CD4-positive, alpha-beta T cell treated with Interleukin-6 at 100 ng/mL for 8 hours (primary cell): ENCODE measurements around the gene RNU6-9.

Experiments
- DNase-seq: peaks from one replicate; pipeline ENCODE4 v3.0.0-alpha.2; 2020; ENCODE audit warnings: mixed read lengths, low spot score

RNU6-9 gene

DNA sequence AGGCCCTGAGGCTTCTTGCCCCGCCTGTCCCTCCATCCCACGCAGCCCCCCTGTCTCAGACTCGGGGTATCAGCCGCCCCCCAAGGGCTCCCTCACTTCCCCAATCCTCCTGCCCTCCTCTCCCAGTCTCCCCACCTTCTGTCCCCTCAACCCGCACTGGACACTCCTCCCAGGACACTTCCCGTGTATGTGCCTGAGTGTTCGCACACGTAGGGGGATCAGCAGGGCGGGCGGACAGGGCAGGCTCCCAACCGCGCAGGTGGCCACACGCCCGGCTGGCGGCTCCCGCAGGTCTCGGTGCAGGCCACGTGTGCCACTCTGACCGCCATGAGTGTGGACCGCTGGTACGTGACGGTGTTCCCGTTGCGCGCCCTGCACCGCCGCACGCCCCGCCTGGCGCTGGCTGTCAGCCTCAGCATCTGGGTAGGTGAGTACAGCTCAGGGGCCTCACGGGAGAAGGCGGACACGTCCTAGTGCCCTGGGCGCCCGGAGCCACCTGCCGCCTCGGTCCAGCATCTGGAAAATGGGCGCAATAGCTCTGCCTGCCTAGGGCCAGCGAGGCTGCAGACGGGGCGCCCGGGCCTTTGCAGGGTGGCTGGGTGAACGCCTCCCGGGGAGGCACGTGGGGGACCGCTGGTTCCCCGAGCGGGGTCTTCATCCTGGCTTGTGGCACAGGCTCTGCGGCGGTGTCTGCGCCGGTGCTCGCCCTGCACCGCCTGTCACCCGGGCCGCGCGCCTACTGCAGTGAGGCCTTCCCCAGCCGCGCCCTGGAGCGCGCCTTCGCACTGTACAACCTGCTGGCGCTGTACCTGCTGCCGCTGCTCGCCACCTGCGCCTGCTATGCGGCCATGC is 26.1 kb downstream of the RNU6-9 start:
- peak; percentile 42 for DNase-seq

DNA sequence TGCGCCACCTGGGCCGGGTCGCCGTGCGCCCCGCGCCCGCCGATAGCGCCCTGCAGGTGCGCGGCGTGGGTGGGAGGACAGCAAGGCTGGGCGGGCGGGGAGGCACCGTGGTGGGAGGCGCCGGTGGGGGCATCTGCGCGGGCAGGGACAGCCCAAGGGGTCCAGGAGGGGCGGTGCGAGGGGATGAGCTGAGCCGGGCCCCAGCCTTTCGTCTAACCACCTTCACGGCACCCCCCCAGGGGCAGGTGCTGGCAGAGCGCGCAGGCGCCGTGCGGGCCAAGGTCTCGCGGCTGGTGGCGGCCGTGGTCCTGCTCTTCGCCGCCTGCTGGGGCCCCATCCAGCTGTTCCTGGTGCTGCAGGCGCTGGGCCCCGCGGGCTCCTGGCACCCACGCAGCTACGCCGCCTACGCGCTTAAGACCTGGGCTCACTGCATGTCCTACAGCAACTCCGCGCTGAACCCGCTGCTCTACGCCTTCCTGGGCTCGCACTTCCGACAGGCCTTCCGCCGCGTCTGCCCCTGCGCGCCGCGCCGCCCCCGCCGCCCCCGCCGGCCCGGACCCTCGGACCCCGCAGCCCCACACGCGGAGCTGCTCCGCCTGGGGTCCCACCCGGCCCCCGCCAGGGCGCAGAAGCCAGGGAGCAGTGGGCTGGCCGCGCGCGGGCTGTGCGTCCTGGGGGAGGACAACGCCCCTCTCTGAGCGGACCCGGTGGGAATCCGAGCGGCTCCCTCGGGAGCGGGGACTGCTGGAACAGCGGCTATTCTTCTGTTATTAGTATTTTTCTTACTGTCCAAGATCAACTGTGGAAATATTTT is 27.0 kb downstream of the RNU6-9 start:
- DNase-seq, result peak; percentile 76

DNA sequence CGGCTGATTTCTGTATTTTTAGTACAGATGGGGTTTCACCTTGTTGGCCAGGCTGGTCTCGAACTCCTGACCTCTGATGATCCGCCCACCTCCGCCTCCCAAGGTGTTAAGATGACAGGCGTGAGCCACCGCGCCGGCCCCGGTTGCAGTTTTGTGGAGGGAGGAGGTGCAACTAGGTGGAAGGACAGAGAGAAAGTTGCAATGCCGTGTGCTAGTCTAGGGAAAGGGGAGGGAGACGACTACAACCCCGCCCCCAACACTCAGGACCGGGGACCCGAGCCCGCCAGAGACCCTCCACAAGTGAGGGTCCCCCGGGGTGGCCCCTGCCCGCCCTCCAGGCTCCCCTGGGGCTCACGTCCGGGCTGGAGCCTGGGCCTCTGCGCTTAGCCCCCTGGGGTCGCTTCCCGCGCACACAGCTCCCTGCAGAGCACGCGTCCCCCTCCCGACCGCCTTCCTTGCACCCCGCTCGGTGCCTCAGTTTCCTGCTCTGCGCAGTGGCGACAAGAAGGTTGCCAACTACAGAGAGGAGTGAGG is 31.3 kb downstream of the RNU6-9 start:
- DNase-seq, result no peak

DNA sequence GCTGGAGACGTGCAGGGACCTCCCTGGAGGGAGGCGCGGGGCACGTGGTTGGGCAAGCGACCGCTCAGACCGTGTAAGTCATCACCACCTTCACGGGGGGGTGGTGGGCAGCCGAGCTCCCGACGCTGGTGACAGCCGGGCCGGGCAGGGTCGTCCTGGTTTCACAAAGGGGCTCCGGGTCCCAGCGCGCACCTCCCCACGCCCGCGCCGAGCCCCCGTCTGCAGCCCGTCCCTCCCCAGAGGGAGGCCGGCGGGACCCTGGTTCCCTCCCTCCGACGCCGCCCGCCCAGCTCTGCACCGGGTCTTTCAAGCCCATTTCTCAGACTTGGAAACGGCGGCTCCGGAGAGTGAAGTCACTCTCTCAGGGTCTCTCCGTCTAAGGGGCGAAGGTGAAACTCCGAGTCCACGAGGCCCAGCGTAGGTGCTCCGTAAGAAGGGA is 31.8 kb downstream of the RNU6-9 start:
- peak; percentile 58 for DNase-seq

- DNase-seq, result peak; percentile 65
These were observed 32.4 kb downstream of the RNU6-9 start, which contains the start of gene ARID3A for GRCh38 chr19:925526-926322. TSS of gene ARID3A (plus strand) at chr19:926035. CDS start at chr19:929529, 3,494 bp downstream.

- no peak for DNase-seq
These were observed 33.0 kb downstream of the RNU6-9 start for GRCh38 chr19:926323-926588.

DNA sequence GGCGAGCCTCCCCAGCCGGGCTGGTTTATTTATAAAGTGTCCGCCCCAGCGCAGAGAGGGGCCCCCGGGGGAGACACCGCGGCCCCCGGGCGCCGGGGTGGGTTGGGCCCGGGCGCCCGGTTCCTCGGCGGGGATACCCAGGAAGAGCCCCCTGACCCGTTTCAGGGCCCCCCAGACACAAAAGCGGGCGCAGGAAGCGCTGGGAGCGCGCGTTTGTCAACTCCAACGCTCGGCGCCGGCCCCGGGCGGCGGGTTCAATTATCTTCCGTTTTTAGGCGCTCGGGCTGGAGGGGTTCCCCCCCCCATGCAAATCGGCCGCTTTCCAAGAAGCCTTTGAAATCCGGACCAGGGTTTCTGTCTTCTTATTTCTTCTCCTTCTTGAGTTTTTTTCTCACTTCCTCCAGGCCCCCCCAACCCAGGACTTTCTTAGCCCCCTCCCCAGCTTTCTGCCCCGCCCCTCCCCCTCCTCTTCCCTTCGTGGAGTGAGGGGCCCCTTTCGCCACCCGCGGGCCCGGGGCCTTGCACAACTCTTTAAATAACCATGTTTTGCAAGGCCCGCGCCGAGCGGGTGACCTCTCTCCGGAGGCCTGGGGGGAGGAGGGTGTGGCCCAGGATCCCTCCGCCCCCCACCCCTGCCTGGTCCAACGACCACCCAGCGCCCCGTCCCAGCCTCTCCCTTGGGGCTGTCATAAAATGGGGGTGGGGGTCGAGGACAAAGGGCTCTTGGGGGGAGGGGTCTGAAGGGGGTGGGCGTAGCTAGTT is 33.5 kb downstream of the RNU6-9 start:
- DNase-seq, result no peak

- no peak for DNase-seq
These were observed 34.1 kb downstream of the RNU6-9 start for GRCh38 chr19:927351-927779.

DNA sequence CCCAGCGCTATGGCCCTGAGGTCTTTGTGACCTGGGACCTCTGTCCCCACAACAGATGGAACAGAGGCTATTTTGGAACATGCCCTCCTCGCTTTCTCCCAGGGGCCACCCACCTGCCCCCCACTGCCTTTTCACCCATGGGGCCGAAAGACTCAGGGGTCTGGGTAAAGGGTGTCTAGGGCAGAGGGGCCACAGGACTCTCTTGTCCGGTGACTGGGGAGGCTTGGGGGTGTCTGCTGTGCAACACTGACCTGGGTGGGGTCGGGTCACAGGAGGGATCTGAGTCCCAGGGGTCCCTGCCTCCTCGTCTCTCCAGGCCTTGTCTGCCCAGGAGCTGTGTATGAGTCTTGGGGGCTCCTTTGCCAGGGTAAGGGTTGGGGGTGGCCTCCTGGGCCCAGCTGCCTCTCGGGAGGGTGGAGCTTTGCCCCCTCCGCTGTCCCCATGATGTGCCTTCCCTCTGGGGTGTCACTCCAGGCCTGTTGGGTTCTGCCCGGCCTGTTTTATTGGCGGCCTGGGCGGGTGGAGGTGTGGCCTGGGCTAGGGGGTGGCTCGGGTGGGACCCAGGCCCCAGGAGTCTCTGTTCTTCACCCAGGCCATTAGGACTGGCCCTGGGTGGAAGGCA is 34.6 kb downstream of the RNU6-9 start:
- DNase-seq, result no peak

- no peak for DNase-seq
These were observed 35.4 kb downstream of the RNU6-9 start for GRCh38 chr19:928471-929202.

DNA sequence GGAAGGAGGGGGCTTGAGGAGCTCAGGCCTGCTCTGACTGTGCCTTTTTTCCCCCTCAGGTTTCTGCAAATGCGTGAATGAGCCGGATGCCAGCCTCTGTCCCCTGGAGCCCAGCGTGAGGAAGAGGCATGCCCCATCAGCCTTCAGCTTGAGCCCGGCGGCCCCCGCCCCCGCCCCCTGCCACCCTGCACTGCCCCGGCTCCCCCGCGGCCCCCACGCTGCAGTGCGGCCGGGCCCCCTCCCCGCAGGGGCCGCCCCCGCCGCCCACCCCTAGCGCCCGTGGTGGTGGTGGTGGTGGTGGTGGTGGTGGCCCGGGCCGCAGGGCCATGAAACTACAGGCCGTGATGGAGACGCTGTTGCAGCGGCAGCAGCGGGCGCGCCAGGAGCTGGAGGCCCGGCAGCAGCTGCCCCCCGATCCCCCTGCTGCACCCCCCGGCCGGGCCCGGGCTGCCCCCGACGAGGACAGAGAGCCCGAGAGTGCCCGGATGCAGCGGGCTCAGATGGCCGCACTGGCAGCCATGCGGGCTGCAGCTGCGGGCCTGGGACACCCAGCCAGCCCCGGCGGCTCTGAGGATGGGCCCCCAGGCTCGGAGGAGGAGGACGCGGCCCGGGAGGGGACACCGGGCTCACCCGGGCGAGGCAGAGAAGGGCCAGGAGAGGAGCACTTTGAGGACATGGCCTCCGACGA is 36.1 kb downstream of the RNU6-9 start:
- DNase-seq, result no peak

- DNase-seq, result no peak
These were observed 36.6 kb downstream of the RNU6-9 start for GRCh38 chr19:929891-930258.

DNA sequence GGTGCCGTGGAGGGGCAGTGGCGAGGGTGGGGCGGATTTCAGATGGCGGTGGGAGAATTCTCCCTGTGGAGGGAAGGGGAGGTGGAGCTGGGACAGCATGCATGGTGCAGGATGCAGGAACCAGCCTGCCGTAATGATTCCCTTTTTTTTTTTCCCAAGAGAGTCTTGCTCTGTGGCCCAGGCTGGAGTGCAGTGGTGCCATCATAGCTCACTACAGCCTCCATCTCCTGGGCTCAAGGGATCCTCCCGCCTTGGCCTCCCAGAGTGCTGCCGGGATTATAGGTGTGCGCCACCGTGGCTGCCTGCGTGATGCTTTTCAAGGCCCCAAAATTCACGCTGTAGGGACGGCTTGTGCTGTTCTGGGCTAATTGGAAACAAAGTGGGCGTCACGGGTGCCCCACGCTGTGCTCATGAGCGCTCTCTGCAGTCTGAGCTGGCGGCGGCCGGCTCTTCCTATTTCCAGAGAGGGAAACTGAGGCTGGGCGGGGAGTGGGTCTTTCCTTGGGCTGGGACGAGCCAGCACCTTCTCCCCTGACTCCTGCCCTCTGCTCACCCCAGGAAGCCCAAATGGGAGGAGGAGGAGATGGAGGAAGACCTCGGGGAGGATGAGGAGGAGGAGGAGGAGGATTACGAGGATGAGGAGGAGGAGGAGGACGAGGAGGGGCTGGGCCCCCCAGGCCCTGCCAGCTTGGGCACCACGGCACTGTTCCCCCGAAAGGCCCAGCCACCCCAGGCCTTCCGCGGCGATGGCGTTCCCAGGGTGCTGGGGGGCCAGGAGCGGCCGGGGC is 38.8 kb downstream of the RNU6-9 start:
- DNase-seq, result no peak

GRCh38 chr19:932648-933552 is 39.6 kb downstream of the RNU6-9 start:
- DNase-seq, result peak; percentile 55

DNA sequence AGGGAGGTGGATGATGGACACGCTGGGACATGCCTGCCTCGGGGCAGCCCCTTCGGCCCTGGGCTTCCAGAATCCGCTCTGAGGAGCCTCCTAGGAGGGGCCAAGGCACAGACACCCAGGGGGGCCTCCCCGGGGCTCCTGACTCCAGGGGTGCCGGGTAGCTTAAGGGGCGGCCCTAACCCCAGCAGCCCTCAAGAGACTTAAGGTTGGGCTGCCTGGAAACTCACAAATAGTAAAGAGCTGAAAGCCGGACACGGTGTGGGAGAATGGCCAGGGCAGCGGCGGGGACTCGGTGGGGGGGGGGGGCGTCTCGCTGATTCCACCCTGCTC is 40.2 kb downstream of the RNU6-9 start:
- no peak for DNase-seq

- no peak for DNase-seq
These were observed 41.0 kb downstream of the RNU6-9 start for GRCh38 chr19:934197-934840.

DNA sequence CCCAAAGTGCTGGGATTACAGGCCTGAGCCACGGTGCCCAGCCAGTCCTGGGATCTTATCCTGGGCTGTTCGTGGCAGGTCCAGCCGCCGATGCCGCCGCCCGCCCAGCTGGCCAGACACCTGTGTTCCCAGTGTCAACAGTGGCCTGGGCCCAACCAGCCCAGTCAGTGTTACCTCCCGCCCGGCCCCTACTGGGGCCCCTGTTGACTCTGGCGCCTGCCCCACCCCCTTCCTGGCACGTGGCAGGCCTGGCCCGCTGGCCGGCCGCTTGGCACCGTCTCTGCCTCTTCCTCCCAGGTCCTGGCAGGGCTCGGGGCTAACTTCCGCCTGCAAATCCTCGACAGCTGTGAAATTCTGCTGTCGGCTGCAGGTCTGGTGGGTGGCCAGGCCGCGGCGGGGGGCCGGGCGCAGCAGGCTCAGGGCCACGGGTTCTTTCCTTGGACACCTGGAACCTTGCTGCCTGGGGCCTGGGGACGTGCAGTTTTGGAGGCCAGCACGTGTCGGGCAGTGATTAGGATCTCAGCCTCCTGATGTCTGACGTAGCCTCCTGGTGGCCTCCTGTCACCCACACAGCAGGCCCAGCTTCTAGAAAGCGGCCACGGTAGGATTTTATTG is 41.7 kb downstream of the RNU6-9 start:
- DNase-seq, result no peak
